ENCODE data around the gene FRZB. TPM values are rescaled to one million over a fixed set of nuclear protein-coding genes. Genes with fewer than 3 reads are reported as not detected.

FRZB gene
- total RNA-seq, 1 donor from 2014 or later, result 69.0 TPM

DNA sequence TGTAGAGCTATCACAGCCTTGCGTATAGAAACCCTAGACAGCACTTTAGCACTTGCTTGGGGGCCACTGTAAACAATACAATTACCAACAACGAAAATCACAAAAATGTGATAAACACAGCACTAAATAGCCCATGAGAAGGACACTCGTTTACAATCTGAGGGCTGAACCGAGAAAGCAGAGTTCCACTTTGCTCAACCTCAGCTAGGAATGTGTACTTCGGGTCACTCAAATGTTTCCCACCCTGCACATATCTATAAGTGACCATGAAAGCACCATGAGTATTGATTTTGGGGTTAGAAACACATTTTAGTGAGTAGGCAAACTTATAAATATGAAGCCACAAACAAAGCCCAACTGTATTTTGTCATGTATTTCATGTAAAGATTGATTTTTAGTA lies 62.3 kb downstream of the FRZB start:
- Histone ChIP-seq H2AFZ (replicated peaks) (peak overlapping the region; percentile 22), H3K4me3 (no peak overlapping the region), H3K9ac (no peak overlapping the region), H3K4me1 (peaks cover 14% of the 10 kb centered on the region), H3K9me3 (ENCODE audit: low read depth) (no peaks in the 10 kb centered on the region), H3K27ac (no peak overlapping the region), H3F3A (ENCODE audit: low read depth) (no peaks in the 10 kb centered on the region), H3K36me3 (no peaks in the 10 kb centered on the region), H3K27me3 (no peaks in the 10 kb centered on the region), H3K79me2 (ENCODE audit: low read depth) (no peaks in the 10 kb centered on the region), H4K20me1 (ENCODE audit: low read depth) (no peaks in the 10 kb centered on the region), H3K4me2 (no peak overlapping the region)
- Mint-ChIP-seq H3K9me3 (no peaks in the 10 kb centered on the region), H3K27me3 (ENCODE audit: insufficient read depth, low read depth) (peaks cover 2% of the 10 kb centered on the region), H3K27ac (no peak overlapping the region), H3K36me3 (no peaks in the 10 kb centered on the region), H3K4me3 (no peak overlapping the region), H3K4me1 (peaks cover 20% of the 10 kb centered on the region)
- DNase-seq (ENCODE audit: low spot score), result no peak
- TF ChIP-seq EZH2phosphoT487 (IDR thresholded peaks at IDR 0.05) (no peak), EZH2 (IDR thresholded peaks at IDR 0.05) (no peak)
- TF ChIP-seq, protein P1, sequence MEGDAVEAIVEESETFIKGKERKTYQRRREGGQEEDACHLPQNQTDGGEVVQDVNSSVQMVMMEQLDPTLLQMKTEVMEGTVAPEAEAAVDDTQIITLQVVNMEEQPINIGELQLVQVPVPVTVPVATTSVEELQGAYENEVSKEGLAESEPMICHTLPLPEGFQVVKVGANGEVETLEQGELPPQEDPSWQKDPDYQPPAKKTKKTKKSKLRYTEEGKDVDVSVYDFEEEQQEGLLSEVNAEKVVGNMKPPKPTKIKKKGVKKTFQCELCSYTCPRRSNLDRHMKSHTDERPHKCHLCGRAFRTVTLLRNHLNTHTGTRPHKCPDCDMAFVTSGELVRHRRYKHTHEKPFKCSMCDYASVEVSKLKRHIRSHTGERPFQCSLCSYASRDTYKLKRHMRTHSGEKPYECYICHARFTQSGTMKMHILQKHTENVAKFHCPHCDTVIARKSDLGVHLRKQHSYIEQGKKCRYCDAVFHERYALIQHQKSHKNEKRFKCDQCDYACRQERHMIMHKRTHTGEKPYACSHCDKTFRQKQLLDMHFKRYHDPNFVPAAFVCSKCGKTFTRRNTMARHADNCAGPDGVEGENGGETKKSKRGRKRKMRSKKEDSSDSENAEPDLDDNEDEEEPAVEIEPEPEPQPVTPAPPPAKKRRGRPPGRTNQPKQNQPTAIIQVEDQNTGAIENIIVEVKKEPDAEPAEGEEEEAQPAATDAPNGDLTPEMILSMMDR (IDR thresholded peaks at IDR 0.05), result no peak

DNA sequence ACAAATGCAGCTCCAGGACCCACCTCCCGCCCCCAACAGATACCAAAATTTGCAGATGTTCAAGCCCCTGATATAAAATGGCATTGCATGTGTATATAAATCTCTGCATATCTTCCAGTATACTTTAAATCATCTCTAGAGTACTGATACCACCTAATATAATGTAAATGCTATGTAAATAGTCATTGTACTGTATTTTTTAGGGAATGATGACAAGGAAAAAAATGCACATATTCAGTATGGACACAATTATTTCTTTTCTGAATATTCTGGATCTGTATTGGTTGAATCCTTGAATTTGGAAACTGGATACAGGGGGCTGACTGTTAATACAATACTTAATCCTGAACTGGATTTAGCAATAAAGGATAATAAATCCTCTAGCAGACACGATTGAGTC lies 67.7 kb downstream of the FRZB start:
- Histone ChIP-seq H3K9me3 (ENCODE audit: low read depth) (no peaks in the 10 kb centered on the region), H3K79me2 (ENCODE audit: low read depth) (no peaks in the 10 kb centered on the region), H3K4me2 (no peak overlapping the region), H3K4me3 (no peak overlapping the region), H3K4me1 (peaks cover 12% of the 10 kb centered on the region), H4K20me1 (ENCODE audit: low read depth) (no peaks in the 10 kb centered on the region), H3K36me3 (no peaks in the 10 kb centered on the region), H2AFZ (replicated peaks) (no peak overlapping the region), H3K27ac (no peak overlapping the region), H3K27me3 (no peaks in the 10 kb centered on the region), H3F3A (ENCODE audit: low read depth) (no peaks in the 10 kb centered on the region), H3K9ac (no peak overlapping the region)
- Mint-ChIP-seq H3K9me3 (no peaks in the 10 kb centered on the region), H3K4me1 (peaks cover 20% of the 10 kb centered on the region), H3K4me3 (no peak overlapping the region), H3K27ac (no peak overlapping the region), H3K27me3 (ENCODE audit: insufficient read depth, low read depth) (peaks cover 2% of the 10 kb centered on the region), H3K36me3 (no peaks in the 10 kb centered on the region)
- DNase-seq (ENCODE audit: low spot score), result no peak
- TF ChIP-seq, protein P1 (IDR thresholded peaks at IDR 0.05), result no peak
- TF ChIP-seq EZH2 (IDR thresholded peaks at IDR 0.05) (no peak), EZH2phosphoT487 (IDR thresholded peaks at IDR 0.05) (no peak)

DNA sequence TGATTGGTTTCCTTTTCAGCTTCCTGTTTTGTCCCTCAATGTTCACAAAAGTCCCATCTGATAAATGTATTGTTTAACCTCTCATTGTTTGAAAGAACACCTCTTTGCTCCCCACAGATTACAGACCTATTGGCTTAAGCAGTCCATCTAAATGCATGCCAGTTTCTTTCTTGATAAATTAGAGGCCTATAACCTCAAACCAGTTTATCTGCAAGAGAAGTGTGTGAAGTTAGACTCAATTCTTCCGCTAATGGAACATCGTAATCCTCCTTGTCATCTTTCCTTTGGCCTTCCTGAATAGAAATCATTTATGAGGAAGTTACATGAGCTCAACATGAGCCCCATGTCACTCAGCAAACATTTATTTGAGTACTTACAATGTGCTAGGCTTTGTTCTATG lies 74.0 kb downstream of the FRZB start:
- peaks cover 17% of the 10 kb centered on the region for H3K4me1 ChIP-seq
- TF ChIP-seq EZH2 (IDR thresholded peaks at IDR 0.05), result no peak
- TF ChIP-seq, protein P1 (IDR thresholded peaks at IDR 0.05), result no peak
- no peak for TF ChIP-seq EZH2phosphoT487 (IDR thresholded peaks at IDR 0.05)
- H3K79me2 ChIP-seq (ENCODE audit: low read depth), result no peaks in the 10 kb centered on the region
- H4K20me1 ChIP-seq (ENCODE audit: low read depth), result no peaks in the 10 kb centered on the region
- H3K36me3 ChIP-seq, result no peaks in the 10 kb centered on the region
- Mint-ChIP-seq H3K27me3 (ENCODE audit: insufficient read depth, low read depth) (no peaks in the 10 kb centered on the region), H3K9me3 (no peaks in the 10 kb centered on the region), H3K4me1 (peaks cover 4% of the 10 kb centered on the region), H3K4me3 (no peak overlapping the region), H3K27ac (no peak overlapping the region), H3K36me3 (peaks cover 4% of the 10 kb centered on the region)
- no peaks in the 10 kb centered on the region for H3F3A ChIP-seq (ENCODE audit: low read depth)
- DNase-seq (ENCODE audit: low spot score), result no peak
- H3K9ac ChIP-seq, result no peak overlapping the region
- H3K27me3 ChIP-seq, result no peaks in the 10 kb centered on the region
- no peak overlapping the region for H2AFZ ChIP-seq (replicated peaks)
- no peak overlapping the region for H3K4me2 ChIP-seq
- H3K9me3 ChIP-seq (ENCODE audit: low read depth), result no peaks in the 10 kb centered on the region
- H3K4me3 ChIP-seq, result no peak overlapping the region
- H3K27ac ChIP-seq, result no peak overlapping the region
